Measurements from ENCODE around the gene PRDX3. TPM values are rescaled to one million over a fixed set of nuclear protein-coding genes. Genes with fewer than 3 reads are reported as not detected.
A peak's percentile ranks its signal among the peaks of the same experiment; 100 is the strongest.

PRDX3 gene
- total RNA-seq, 1 donor from 2014 or later, result 93.2 TPM

GRCh38 chr10:119135513-119135881, 43.1 kb downstream of the PRDX3 start:
- Mint-ChIP-seq H3K27ac (ENCODE audit: unreplicated experiment) (no peak overlapping the region), H3K4me3 (ENCODE audit: unreplicated experiment) (no peak overlapping the region), H3K27me3 (ENCODE audit: unreplicated experiment) (peaks cover 4% of the 10 kb centered on the region), H3K4me1 (ENCODE audit: unreplicated experiment) (no peaks in the 10 kb centered on the region), H3K9me3 (ENCODE audit: unreplicated experiment) (no peaks in the 10 kb centered on the region), H3K36me3 (ENCODE audit: low read depth, unreplicated experiment) (peaks cover 27% of the 10 kb centered on the region)
- DNase-seq (ENCODE audit: low spot score), result no peak
- TF ChIP-seq CTCF (IDR thresholded peaks at IDR 0.05; ENCODE audit: unreplicated experiment), result no peak

GRCh38 chr10:119133949-119134348, 44.7 kb downstream of the PRDX3 start:
- Mint-ChIP-seq H3K4me3 (ENCODE audit: unreplicated experiment) (no peak overlapping the region), H3K27ac (ENCODE audit: unreplicated experiment) (no peak overlapping the region), H3K4me1 (ENCODE audit: unreplicated experiment) (no peaks in the 10 kb centered on the region), H3K36me3 (ENCODE audit: low read depth, unreplicated experiment) (peaks cover 31% of the 10 kb centered on the region), H3K9me3 (ENCODE audit: unreplicated experiment) (no peaks in the 10 kb centered on the region), H3K27me3 (ENCODE audit: unreplicated experiment) (peaks cover 3% of the 10 kb centered on the region)
- DNase-seq (ENCODE audit: low spot score), result no peak
- no peak for TF ChIP-seq CTCF (IDR thresholded peaks at IDR 0.05; ENCODE audit: unreplicated experiment)

- Mint-ChIP-seq H3K36me3 (ENCODE audit: low read depth, unreplicated experiment) (peaks cover 35% of the 10 kb centered on the region), H3K9me3 (ENCODE audit: unreplicated experiment) (no peaks in the 10 kb centered on the region), H3K4me3 (ENCODE audit: unreplicated experiment) (peak overlapping the region; percentile 1), H3K27me3 (ENCODE audit: unreplicated experiment) (peaks cover 1% of the 10 kb centered on the region), H3K4me1 (ENCODE audit: unreplicated experiment) (no peaks in the 10 kb centered on the region), H3K27ac (ENCODE audit: unreplicated experiment) (no peak overlapping the region)
- DNase-seq (ENCODE audit: low spot score), result no peak
- no peak for TF ChIP-seq CTCF (IDR thresholded peaks at IDR 0.05; ENCODE audit: unreplicated experiment)
These were observed 45.9 kb downstream of the PRDX3 start for GRCh38 chr10:119132521-119133345.

GRCh38 chr10:119131512-119132240, 46.9 kb downstream of the PRDX3 start:
- no peak for DNase-seq (ENCODE audit: low spot score)
- H3K4me3 Mint-ChIP-seq (ENCODE audit: unreplicated experiment), result no peak overlapping the region
- H3K9me3 Mint-ChIP-seq (ENCODE audit: unreplicated experiment), result no peaks in the 10 kb centered on the region
- H3K36me3 Mint-ChIP-seq (ENCODE audit: low read depth, unreplicated experiment), result peaks cover 35% of the 10 kb centered on the region
- H3K27ac Mint-ChIP-seq (ENCODE audit: unreplicated experiment), result no peak overlapping the region
- no peak for TF ChIP-seq CTCF (IDR thresholded peaks at IDR 0.05; ENCODE audit: unreplicated experiment)
- peaks cover 1% of the 10 kb centered on the region for H3K27me3 Mint-ChIP-seq (ENCODE audit: unreplicated experiment)
- H3K4me1 Mint-ChIP-seq (ENCODE audit: unreplicated experiment), result no peaks in the 10 kb centered on the region

- H3K4me3 Mint-ChIP-seq (ENCODE audit: unreplicated experiment), result no peak overlapping the region
- no peak for TF ChIP-seq CTCF (IDR thresholded peaks at IDR 0.05; ENCODE audit: unreplicated experiment)
- no peak for DNase-seq (ENCODE audit: low spot score)
- no peaks in the 10 kb centered on the region for H3K4me1 Mint-ChIP-seq (ENCODE audit: unreplicated experiment)
- no peaks in the 10 kb centered on the region for H3K9me3 Mint-ChIP-seq (ENCODE audit: unreplicated experiment)
- no peak overlapping the region for H3K27ac Mint-ChIP-seq (ENCODE audit: unreplicated experiment)
- H3K36me3 Mint-ChIP-seq (ENCODE audit: low read depth, unreplicated experiment), result peaks cover 44% of the 10 kb centered on the region
- H3K27me3 Mint-ChIP-seq (ENCODE audit: unreplicated experiment), result peaks cover 1% of the 10 kb centered on the region
These were observed 48.9 kb downstream of the PRDX3 start for GRCh38 chr10:119129721-119130120.

Measured in endothelial cell (in vitro differentiated cells).